Coronary artery (tissue), 2 donors: Measurements from ENCODE around the gene TTYH3.

ENCODE experiments used
- DNase-seq: peaks from one replicate; pipeline ENCODE4 v3.0.0-alpha.2; 2017; ENCODE audit warnings: low spot score
- H3K27ac ChIP-seq, 2 donors: fragments of 200-600 bp; sonication (generic); one replicate each; pipeline ENCODE4 v1.5.1; 2016 to 2019
- H3K4me3 ChIP-seq: fragments of 200-600 bp; sonication (generic); 2 replicates; pipeline ENCODE4 v1.5.1; 2016; ENCODE audit warnings: mild to moderate bottlenecking, moderate library complexity
- TF ChIP-seq, protein P1 (sequence below): fragments of 200-600 bp; sonication (generic); IDR thresholded peaks from one replicate; pipeline ENCODE4 v1.5.1; 2019; ENCODE audit warnings: antibody characterized with exemption

TTYH3 gene

DNA sequence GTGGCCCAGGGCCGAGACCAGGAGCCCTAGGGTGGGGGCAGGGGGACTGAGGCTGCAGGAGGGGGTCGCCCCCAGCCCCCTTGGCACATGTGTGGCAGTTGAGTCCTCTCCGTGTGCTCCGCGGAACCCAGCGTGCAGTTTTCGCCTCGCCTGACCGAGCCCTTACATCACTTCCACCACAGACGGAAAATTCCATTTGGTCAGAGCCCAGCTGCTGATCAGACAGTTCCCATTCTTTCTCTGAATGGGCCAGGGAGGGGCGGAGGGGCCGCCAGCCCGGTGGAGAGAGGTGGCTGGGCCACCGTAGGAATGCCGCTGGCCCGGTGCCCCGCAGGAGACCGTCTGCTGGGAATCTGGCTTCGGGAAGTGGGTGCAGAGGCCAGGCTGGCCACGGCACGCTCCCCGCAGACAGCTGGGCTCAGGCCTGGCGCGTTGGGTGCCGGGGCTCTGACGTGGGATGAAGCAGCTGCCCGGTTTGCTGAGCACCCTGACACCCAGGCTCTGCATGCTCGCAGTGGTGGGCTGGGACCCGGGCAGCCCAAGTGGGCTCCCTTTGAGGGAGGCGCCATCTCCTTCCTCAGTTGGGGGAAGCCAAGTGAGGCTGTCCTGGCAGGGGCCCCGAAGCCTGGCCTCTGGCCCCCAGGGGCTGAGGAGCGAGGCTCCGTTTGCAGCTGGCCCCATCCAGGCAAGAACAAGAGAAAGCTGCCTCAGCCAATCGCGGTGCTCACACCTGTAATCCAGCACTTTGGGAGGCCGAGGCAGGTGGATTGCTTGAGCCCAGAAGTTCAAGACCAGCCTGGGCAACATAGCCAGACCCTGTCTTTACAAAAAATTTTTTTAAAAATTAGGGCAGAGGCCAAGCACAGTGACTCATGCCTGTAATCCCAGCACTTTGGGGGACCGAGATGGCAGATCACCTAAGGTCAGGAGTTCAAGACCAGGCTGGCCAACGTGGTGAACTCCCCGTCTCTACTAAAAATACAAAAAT lies 9.9 kb downstream of the TTYH3 start:
- Histone ChIP-seq H3K4me3 (peak overlapping the region; percentile 66), H3K27ac (peak overlapping the region; percentile 61 to 94)
- TF ChIP-seq, protein P1, sequence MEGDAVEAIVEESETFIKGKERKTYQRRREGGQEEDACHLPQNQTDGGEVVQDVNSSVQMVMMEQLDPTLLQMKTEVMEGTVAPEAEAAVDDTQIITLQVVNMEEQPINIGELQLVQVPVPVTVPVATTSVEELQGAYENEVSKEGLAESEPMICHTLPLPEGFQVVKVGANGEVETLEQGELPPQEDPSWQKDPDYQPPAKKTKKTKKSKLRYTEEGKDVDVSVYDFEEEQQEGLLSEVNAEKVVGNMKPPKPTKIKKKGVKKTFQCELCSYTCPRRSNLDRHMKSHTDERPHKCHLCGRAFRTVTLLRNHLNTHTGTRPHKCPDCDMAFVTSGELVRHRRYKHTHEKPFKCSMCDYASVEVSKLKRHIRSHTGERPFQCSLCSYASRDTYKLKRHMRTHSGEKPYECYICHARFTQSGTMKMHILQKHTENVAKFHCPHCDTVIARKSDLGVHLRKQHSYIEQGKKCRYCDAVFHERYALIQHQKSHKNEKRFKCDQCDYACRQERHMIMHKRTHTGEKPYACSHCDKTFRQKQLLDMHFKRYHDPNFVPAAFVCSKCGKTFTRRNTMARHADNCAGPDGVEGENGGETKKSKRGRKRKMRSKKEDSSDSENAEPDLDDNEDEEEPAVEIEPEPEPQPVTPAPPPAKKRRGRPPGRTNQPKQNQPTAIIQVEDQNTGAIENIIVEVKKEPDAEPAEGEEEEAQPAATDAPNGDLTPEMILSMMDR: no peak
- DNase-seq: peak; percentile 97

DNA sequence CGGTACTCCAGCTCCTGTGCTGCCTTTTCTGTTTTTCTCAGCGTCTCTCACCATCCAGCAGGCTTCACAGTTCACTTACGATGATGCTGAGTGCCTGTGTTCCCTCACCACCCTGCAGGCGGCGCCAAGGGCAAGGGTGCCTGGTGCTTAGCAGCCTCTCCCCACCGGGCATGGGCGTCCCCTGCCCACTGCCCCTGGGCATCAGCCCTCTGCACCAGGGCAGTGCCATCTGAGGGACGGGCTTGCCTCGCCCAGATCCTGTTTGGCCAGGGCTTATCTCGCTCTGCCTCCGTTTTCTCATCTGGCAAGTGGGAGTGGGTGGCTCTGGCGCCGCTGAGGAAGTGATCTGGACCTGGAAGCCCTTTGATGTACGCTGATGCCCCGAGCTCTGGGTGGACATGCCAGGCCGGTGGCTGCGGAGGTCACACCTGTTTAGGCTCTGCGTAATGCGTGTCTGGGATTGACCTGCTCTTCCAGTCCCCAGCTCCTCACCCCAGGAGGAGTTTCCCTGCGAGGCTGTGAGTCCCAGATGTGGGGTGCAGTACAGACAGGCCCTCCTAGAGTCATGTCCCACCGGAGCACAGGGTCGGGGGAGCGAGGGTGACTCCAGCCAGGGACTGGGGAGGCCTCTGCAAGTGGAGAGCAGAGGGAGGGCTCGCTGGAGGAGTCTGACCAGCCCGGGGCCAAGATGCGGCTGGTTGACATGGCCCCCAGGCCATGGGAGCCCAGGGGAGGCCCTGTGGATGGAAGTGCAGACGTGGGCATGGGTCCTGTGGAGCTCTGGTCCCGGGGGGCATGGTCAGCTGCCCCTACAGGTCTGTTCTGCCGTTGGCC lies 11.8 kb downstream of the TTYH3 start:
- Histone ChIP-seq H3K27ac (no peak overlapping the region), H3K4me3 (no peak overlapping the region)
- DNase-seq: no peak
- TF ChIP-seq, protein P1: no peak

DNA sequence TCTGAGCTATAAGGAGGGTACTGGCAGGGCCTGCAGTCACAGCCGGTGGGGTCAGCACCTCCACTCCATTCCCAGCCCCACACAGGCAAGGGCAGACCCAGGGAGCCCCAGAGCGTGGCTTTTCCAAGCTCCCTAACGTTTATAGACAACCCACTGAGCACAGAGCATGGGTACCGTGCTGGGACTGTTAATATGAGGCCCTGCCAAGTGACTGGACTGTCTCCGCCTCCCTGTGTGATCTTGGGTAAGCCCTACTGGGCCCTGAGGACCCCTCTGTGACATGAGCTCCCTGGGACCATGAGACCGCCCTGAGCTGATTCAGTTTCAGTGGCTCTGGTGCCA lies 12.4 kb downstream of the TTYH3 start:
- Histone ChIP-seq H3K27ac (no peak overlapping the region), H3K4me3 (no peak overlapping the region)
- TF ChIP-seq, protein P1: no peak
- DNase-seq: no peak

DNA sequence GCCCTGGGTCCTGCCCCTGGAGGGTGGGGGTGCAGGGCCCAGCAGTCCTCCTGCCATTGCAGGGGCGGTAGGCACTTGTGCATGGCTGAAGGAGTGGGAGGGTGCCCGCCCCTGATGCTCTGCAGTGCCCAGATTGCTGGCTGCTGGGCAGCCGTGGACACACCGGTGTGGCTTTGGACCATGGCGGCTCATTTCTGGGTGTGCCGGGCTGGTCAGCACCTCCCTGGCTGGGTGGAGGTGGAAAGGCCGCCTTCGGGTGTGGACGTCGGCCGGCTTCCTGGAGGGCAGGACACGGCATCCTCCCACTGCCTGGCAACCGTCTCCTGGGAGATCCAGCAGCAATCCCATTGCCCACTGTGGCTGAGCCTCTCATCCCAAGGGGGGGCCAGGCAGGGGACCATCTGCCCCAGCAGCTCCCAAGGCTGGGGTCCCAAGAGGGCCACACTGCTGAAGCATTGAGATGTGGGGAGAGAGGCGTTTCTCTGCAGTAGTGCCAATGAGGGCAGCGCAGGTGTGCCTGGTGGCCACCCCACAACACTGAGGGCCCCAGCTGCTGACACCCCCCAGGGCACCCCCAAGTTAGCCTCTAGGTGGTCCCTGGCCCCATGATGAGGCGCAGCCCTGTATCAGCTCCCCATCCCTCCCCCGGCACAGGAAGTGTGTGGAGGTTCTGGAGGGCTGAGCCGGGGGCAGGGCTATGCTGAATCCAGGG lies 12.9 kb downstream of the TTYH3 start:
- TF ChIP-seq, protein P1: no peak
- no peak overlapping the region for H3K27ac ChIP-seq
- no peak for DNase-seq
- H3K4me3 ChIP-seq: no peak overlapping the region

DNA sequence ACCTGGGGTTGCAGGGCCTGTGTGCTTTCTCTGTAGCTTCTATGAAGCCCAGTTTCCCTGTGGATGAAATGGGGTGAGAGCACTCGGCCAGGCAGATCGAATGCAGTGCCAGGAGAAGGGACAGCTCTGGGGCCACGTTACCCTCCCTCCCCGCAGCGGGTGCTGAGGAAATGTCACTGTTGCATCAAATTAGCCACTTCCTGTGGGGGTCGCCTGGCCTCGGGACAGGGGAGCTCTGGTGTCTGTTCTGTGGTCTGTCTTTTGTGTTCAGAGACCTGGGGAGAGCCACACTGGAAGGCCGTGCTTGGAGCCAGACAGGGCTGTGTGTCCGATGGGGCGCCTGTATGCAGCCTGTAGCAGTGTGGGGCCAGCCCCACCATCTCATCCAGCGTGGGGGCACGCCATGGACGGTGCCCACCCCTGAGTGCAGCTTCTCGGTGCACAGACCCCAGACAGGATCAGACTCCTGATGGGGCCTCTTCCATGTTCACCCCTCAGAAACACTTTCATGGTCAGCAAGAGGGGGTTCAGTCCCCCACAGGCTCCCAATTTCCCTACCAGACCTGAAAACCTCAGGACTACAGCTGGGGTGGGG lies 13.6 kb downstream of the TTYH3 start:
- DNase-seq: no peak
- H3K4me3 ChIP-seq: no peak overlapping the region
- TF ChIP-seq, protein P1: no peak
- H3K27ac ChIP-seq: no peak overlapping the region

DNA sequence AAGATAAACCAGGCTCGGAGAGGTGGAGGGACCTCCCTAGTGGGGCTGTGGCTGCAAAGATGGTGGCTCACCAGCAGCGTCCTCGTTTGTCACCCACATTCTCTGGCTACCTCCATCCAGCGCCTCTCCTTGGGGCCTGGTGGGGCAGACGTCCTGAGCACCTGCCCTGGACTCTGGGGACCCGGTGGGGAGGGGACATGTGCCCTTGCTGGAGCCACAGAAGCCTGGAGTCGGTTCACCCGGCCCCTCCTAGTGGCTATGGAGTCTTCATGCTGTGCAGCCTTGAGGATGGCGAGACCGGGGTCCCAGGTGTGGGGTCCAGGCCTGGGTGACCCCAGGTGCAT lies 14.5 kb downstream of the TTYH3 start:
- TF ChIP-seq, protein P1: no peak

More for the DNA sequence above, 14.5 kb downstream of the TTYH3 start:
- H3K27ac ChIP-seq: no peak overlapping the region
- DNase-seq: no peak
- H3K4me3 ChIP-seq: no peak overlapping the region
